Measurements from ENCODE around the gene GABRD.

- TF ChIP-seq POLR2A (IDR thresholded peaks at IDR 0.05; ENCODE audit: low read depth, low read length) (no peak), CTCF (IDR thresholded peaks at IDR 0.05; ENCODE audit: extremely low read depth in 1 of 2, insufficient read depth in 1 of 2, low read depth in 1 of 2, low read length in 2 of 2) (no peak)
Observed at GRCh38 chr1:1984560-1985070, 34.5 kb upstream of the GABRD start.

Data from endothelial cell of umbilical vein (primary cell).